22Rv1 (cell line): ENCODE results near the gene HTRA1.

ENCODE experiments used
- H3K27ac ChIP-seq: fragments of 450-650 bp; 2 replicates; pipeline ENCODE4 v1.5.1; 2017
- CTCF ChIP-seq: fragments of 450-650 bp; IDR thresholded peaks from 2 replicates; pipeline ENCODE4 v1.5.1; 2017; ENCODE audit warnings: mild to moderate bottlenecking
- ZFX ChIP-seq: fragments of 450-650 bp; IDR thresholded peaks from 2 replicates; pipeline ENCODE4 v1.6.1; 2017; ENCODE audit warnings: antibody characterized with exemption, borderline replicate concordance

HTRA1 gene

GRCh38 chr10:122462533-122463465 is 1.4 kb downstream of the HTRA1 start:
- no peak for TF ChIP-seq ZFX
- no peak for TF ChIP-seq CTCF
- H3K27ac ChIP-seq: no peak overlapping the region

- no peak overlapping the region for H3K27ac ChIP-seq
- TF ChIP-seq ZFX (no peak), CTCF (no peak)
Measured at GRCh38 chr10:122463466-122464249, 2.3 kb downstream of the HTRA1 start.

- H3K27ac ChIP-seq: no peak overlapping the region
- TF ChIP-seq ZFX: no peak
- TF ChIP-seq CTCF: no peak
Measured at GRCh38 chr10:122464250-122464510, 2.8 kb downstream of the HTRA1 start.

GRCh38 chr10:122464586-122464985 is 3.2 kb downstream of the HTRA1 start:
- no peak for TF ChIP-seq CTCF
- TF ChIP-seq ZFX: no peak
- no peak overlapping the region for H3K27ac ChIP-seq

GRCh38 chr10:122465401-122466040 is 4.2 kb downstream of the HTRA1 start:
- H3K27ac ChIP-seq: no peak overlapping the region
- no peak for TF ChIP-seq ZFX
- no peak for TF ChIP-seq CTCF

GRCh38 chr10:122466951-122467381 is 5.6 kb downstream of the HTRA1 start:
- TF ChIP-seq ZFX: no peak
- TF ChIP-seq CTCF: no peak
- no peak overlapping the region for H3K27ac ChIP-seq
